GM23338 (cell line): ENCODE measurements around the gene KIAA0753. TPM values are rescaled to one million over a fixed set of nuclear protein-coding genes. Genes with fewer than 3 reads are reported as not detected.

Experiments used
- ATAC-seq: fragments of 200-7000 bp; cut with Tn5 transposase; 3 replicates; pipeline ENCODE4 v1.9.1; 2020
- DNase-seq: peaks from one replicate; pipeline ENCODE4 v3.0.0-alpha.2; 2015; ENCODE audit warnings: low spot score
- H2AFZ ChIP-seq: fragments of 200-600 bp; sonication (generic); 2 replicates; pipeline ENCODE4 v1.8.0; 2016; ENCODE audit warnings: antibody characterized with exemption, mild to moderate bottlenecking, moderate library complexity
- H3F3A ChIP-seq: fragments of 200-600 bp; sonication (generic); replicated peaks from 2 replicates; pipeline ENCODE4 v1.8.0; 2017; ENCODE audit warnings: antibody characterized with exemption, mixed run types, low read depth
- H3K27ac ChIP-seq: fragments of 200-600 bp; sonication (generic); 2 replicates; pipeline ENCODE4 v1.6.1; 2016; ENCODE audit warnings: low read depth
- H3K27me3 ChIP-seq: fragments of 200-600 bp; sonication (generic); 2 replicates; pipeline ENCODE4 v1.8.0; 2016; ENCODE audit warnings: mild to moderate bottlenecking, mixed run types, moderate library complexity; ENCODE audit not compliant: insufficient read depth
- H3K36me3 ChIP-seq: fragments of 200-600 bp; sonication (generic); 2 replicates; pipeline ENCODE4 v1.8.0; 2016; ENCODE audit warnings: mild to moderate bottlenecking; ENCODE audit not compliant: insufficient read depth
- H3K4me1 ChIP-seq: fragments of 200-600 bp; sonication (generic); 2 replicates; pipeline ENCODE4 v1.8.0; 2016; ENCODE audit warnings: mild to moderate bottlenecking, moderate library complexity; ENCODE audit not compliant: insufficient read depth
- H3K4me2 ChIP-seq: fragments of 200-600 bp; sonication (generic); 2 replicates; pipeline ENCODE4 v1.7.1; 2017; ENCODE audit warnings: mixed run types
- H3K4me3 ChIP-seq: fragments of 200-600 bp; sonication (generic); 2 replicates; pipeline ENCODE4 v1.6.1; 2016; ENCODE audit warnings: mixed run types
- H3K79me2 ChIP-seq: fragments of 200-600 bp; sonication (generic); replicated peaks from 2 replicates; pipeline ENCODE4 v1.8.0; 2017; ENCODE audit warnings: mild to moderate bottlenecking; ENCODE audit not compliant: insufficient read depth
- H3K9me2 ChIP-seq: fragments of 200-600 bp; sonication (generic); 2 replicates; pipeline ENCODE4 v1.8.0; 2017; ENCODE audit not compliant: insufficient read depth
- H4K20me1 ChIP-seq: fragments of 200-600 bp; sonication (generic); replicated peaks from 2 replicates; pipeline ENCODE4 v1.8.0; 2017; ENCODE audit warnings: mild to moderate bottlenecking; ENCODE audit not compliant: insufficient read depth
- H3K27ac Mint-ChIP-seq: 2 replicates; pipeline ENCODE4 v1.8.0; 2020; ENCODE audit warnings: inconsistent platforms, mild to moderate bottlenecking, moderate library complexity, mixed read lengths
- H3K27me3 Mint-ChIP-seq: 3 replicates; pipeline ENCODE4 v1.8.0; 2022; ENCODE audit warnings: low read depth, mild to moderate bottlenecking, moderate library complexity, mixed read lengths, inconsistent platforms; ENCODE audit not compliant: insufficient read depth, poor library complexity
- H3K36me3 Mint-ChIP-seq: 3 replicates; pipeline ENCODE4 v1.8.0; 2021; ENCODE audit warnings: low read depth, mild to moderate bottlenecking, inconsistent platforms, moderate library complexity, mixed read lengths
- H3K4me1 Mint-ChIP-seq: 3 replicates; pipeline ENCODE4 v1.8.0; 2020; ENCODE audit warnings: mild to moderate bottlenecking, inconsistent platforms, mixed read lengths
- H3K4me3 Mint-ChIP-seq: 3 replicates; pipeline ENCODE4 v1.8.0; 2021; ENCODE audit warnings: moderate library complexity, mild to moderate bottlenecking, inconsistent platforms, mixed read lengths
- H3K9me3 Mint-ChIP-seq: 3 replicates; pipeline ENCODE4 v1.8.0; 2020; ENCODE audit warnings: moderate library complexity, mild to moderate bottlenecking, inconsistent platforms, mixed read lengths
- CREB1 ChIP-seq: fragments of 250-450 bp; sonication (Bioruptor Pico); IDR thresholded peaks from 2 replicates; pipeline ENCODE4 v1.5.0; 2020; ENCODE audit warnings: low read depth, mild to moderate bottlenecking, moderate library complexity
- EZH2 ChIP-seq: fragments of 200-600 bp; sonication (generic); IDR thresholded peaks from one replicate; pipeline ENCODE4 v1.8.0; 2017; ENCODE audit warnings: antibody characterized with exemption, mild to moderate bottlenecking, low read depth; ENCODE audit not compliant: unreplicated experiment
- EZH2phosphoT487 ChIP-seq: fragments of 200-600 bp; sonication (generic); IDR thresholded peaks from one replicate; pipeline ENCODE4 v1.8.1; 2018; ENCODE audit warnings: antibody characterized with exemption; ENCODE audit not compliant: unreplicated experiment
- JUNB ChIP-seq: IDR thresholded peaks from one replicate; pipeline ENCODE4 v1.6.1; 2016; ENCODE audit warnings: antibody characterized with exemption; ENCODE audit not compliant: unreplicated experiment
- NANOG ChIP-seq: IDR thresholded peaks from 2 replicates; pipeline ENCODE4 v1.6.1; 2016; ENCODE audit warnings: antibody characterized with exemption, borderline replicate concordance
- POLR2AphosphoS5 ChIP-seq: IDR thresholded peaks from 2 replicates; pipeline ENCODE4 v1.6.1; 2016; ENCODE audit warnings: antibody characterized with exemption, low read depth
- STAT1 ChIP-seq: IDR thresholded peaks from one replicate; pipeline ENCODE4 v1.6.1; 2016; ENCODE audit warnings: antibody characterized with exemption; ENCODE audit not compliant: unreplicated experiment
- ZNF114 ChIP-seq: fragments of 250-450 bp; sonication (Bioruptor Pico); IDR thresholded peaks from 2 replicates; pipeline ENCODE4 v1.5.0; 2020; ENCODE audit warnings: mild to moderate bottlenecking, moderate library complexity
- ZNF331 ChIP-seq: fragments of 250-450 bp; sonication (Bioruptor Pico); IDR thresholded peaks from 2 replicates; pipeline ENCODE4 v1.5.0; 2020; ENCODE audit warnings: low read depth, mild to moderate bottlenecking, moderate library complexity
- polyA plus RNA-seq: library from polyadenylated mRNA; unstranded; fragments of >200 nt; fragmentation: Nextera tagmentation; extraction: Ambion mirVana; gene quantifications from 2 replicates; pipeline ENCODE4 v1.2.1, GENCODE V29; 2016
- total RNA-seq: library from RNA; depleted of rRNA; stranded (reverse); fragments of >200 nt; shearing (Covaris generic); gene quantifications from 2 replicates; pipeline ENCODE4 v1.2.3, GENCODE V29; 2014
- TF ChIP-seq, protein P1 (sequence below): IDR thresholded peaks from one replicate; pipeline ENCODE4 v1.6.1; 2018; ENCODE audit warnings: antibody characterized with exemption; ENCODE audit not compliant: unreplicated experiment
- TF ChIP-seq, protein P2 (sequence below), 2 experiments: fragments of 200-600 bp in 1 of 2; sonication (generic) in 1 of 2; conservative IDR thresholded peaks; 2 replicates each; pipeline versions ENCODE4 v1.5.1 to v1.6.1; 2016 to 2017; ENCODE audit warnings: antibody characterized with exemption in 2 of 2, low read depth in 2 of 2, mild to moderate bottlenecking in 2 of 2, moderate library complexity in 1 of 2
- TF ChIP-seq, protein P3 (sequence below): IDR thresholded peaks from 2 replicates; pipeline ENCODE4 v1.6.1; 2016; ENCODE audit warnings: antibody characterized with exemption

The KIAA0753 gene
- total and polyA plus RNA-seq, 2 experiments from 2014 or later: 6.0 to 27.8 TPM

DNA sequence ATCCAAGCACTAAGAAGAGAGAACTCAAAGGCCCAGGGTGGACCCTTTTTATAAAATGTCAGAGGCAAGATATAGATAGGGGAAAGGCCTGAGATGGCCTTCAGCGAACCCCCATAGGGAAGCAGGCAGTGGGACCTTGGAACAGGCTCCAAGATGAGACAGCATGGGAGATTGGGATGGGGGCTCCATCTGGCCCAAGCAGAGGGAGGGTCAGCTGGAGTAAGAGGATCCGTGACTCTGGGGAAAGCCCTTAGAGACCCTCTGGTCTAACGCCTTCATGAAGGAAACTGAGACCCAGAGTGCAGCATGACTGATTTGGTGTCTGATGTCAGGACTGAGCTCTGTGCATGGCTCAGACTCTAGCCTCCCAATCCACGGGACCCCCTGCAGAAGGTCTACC, 41.8 kb upstream of the KIAA0753 start:
- no peak overlapping the region for H2AFZ ChIP-seq
- Mint-ChIP-seq H3K27me3 (peaks cover 2% of the 10 kb centered on the region), H3K9me3 (no peaks in the 10 kb centered on the region; the same call in 2 of the 3 replicates), H3K36me3 (no peaks in the 10 kb centered on the region), H3K27ac (no peak overlapping the region), H3K4me1 (peaks cover 3% of the 10 kb centered on the region; the same call in 1 of the 3 replicates), H3K4me3 (no peak overlapping the region)
- no peaks in the 10 kb centered on the region for H4K20me1 ChIP-seq
- H3K79me2 ChIP-seq: no peaks in the 10 kb centered on the region
- no peak overlapping the region for H3K4me2 ChIP-seq
- H3K27ac ChIP-seq: no peak overlapping the region
- ATAC-seq (no peak), DNase-seq (no peak)
- no peaks in the 10 kb centered on the region for H3K27me3 ChIP-seq
- no peaks in the 10 kb centered on the region for H3K4me1 ChIP-seq
- H3K4me3 ChIP-seq: no peak overlapping the region
- H3K9me2 ChIP-seq: no peaks in the 10 kb centered on the region
- no peaks in the 10 kb centered on the region for H3F3A ChIP-seq
- TF ChIP-seq CREB1 (CRISPR knock-in tag) (no peak), EZH2 (no peak), ZNF114 (no peak), ZNF331 (CRISPR knock-in tag) (no peak)
- TF ChIP-seq, protein P1, sequence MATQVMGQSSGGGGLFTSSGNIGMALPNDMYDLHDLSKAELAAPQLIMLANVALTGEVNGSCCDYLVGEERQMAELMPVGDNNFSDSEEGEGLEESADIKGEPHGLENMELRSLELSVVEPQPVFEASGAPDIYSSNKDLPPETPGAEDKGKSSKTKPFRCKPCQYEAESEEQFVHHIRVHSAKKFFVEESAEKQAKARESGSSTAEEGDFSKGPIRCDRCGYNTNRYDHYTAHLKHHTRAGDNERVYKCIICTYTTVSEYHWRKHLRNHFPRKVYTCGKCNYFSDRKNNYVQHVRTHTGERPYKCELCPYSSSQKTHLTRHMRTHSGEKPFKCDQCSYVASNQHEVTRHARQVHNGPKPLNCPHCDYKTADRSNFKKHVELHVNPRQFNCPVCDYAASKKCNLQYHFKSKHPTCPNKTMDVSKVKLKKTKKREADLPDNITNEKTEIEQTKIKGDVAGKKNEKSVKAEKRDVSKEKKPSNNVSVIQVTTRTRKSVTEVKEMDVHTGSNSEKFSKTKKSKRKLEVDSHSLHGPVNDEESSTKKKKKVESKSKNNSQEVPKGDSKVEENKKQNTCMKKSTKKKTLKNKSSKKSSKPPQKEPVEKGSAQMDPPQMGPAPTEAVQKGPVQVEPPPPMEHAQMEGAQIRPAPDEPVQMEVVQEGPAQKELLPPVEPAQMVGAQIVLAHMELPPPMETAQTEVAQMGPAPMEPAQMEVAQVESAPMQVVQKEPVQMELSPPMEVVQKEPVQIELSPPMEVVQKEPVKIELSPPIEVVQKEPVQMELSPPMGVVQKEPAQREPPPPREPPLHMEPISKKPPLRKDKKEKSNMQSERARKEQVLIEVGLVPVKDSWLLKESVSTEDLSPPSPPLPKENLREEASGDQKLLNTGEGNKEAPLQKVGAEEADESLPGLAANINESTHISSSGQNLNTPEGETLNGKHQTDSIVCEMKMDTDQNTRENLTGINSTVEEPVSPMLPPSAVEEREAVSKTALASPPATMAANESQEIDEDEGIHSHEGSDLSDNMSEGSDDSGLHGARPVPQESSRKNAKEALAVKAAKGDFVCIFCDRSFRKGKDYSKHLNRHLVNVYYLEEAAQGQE: no peak
- TF ChIP-seq, protein P2, sequence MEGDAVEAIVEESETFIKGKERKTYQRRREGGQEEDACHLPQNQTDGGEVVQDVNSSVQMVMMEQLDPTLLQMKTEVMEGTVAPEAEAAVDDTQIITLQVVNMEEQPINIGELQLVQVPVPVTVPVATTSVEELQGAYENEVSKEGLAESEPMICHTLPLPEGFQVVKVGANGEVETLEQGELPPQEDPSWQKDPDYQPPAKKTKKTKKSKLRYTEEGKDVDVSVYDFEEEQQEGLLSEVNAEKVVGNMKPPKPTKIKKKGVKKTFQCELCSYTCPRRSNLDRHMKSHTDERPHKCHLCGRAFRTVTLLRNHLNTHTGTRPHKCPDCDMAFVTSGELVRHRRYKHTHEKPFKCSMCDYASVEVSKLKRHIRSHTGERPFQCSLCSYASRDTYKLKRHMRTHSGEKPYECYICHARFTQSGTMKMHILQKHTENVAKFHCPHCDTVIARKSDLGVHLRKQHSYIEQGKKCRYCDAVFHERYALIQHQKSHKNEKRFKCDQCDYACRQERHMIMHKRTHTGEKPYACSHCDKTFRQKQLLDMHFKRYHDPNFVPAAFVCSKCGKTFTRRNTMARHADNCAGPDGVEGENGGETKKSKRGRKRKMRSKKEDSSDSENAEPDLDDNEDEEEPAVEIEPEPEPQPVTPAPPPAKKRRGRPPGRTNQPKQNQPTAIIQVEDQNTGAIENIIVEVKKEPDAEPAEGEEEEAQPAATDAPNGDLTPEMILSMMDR (conservative IDR thresholded peaks at IDR 0.05; ENCODE audit: low read depth in 2 of 2): no peak
- H3K36me3 ChIP-seq: no peaks in the 10 kb centered on the region

DNA sequence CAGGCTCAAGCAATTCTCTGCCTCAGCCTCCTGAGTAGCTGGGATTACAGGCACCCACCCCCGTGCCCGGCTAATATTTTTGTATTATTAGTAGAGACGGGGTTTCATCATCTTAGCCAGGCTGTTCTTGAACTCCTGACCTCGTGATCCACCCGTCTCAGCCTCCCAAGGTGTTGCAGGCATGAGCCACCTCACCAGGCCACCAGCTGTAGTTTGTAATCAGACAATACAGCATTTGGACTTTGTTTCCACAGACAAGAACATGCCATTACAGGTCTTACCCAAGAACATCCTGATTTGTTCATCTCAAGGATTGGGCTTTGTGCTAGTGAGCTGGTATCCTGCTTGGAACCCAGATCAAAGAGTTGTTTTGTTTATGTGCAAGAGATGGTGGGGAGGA, 41.2 kb upstream of the KIAA0753 start:
- Histone ChIP-seq H3K79me2 (no peaks in the 10 kb centered on the region), H3K4me1 (no peaks in the 10 kb centered on the region), H3K4me3 (no peak overlapping the region), H3K9me2 (no peaks in the 10 kb centered on the region), H3K27ac (no peak overlapping the region), H2AFZ (no peak overlapping the region), H3K27me3 (no peaks in the 10 kb centered on the region), H3K36me3 (no peaks in the 10 kb centered on the region), H3K4me2 (no peak overlapping the region), H3F3A (no peaks in the 10 kb centered on the region), H4K20me1 (no peaks in the 10 kb centered on the region)
- peaks cover 3% of the 10 kb centered on the region; the same call in 1 of the 3 replicates for H3K4me1 Mint-ChIP-seq
- H3K4me3 Mint-ChIP-seq: no peak overlapping the region
- ATAC-seq: no peak
- peaks cover 2% of the 10 kb centered on the region for H3K27me3 Mint-ChIP-seq
- H3K36me3 Mint-ChIP-seq: no peaks in the 10 kb centered on the region
- no peak overlapping the region for H3K27ac Mint-ChIP-seq
- H3K9me3 Mint-ChIP-seq: no peaks in the 10 kb centered on the region; the same call in 2 of the 3 replicates
- no peak for DNase-seq
- TF ChIP-seq EZH2 (no peak), ZNF114 (no peak), JUNB (no peak), POLR2AphosphoS5 (no peak), NANOG (no peak), STAT1 (no peak), EZH2phosphoT487 (no peak)
- TF ChIP-seq, protein P1: no peak
- TF ChIP-seq, protein P3, sequence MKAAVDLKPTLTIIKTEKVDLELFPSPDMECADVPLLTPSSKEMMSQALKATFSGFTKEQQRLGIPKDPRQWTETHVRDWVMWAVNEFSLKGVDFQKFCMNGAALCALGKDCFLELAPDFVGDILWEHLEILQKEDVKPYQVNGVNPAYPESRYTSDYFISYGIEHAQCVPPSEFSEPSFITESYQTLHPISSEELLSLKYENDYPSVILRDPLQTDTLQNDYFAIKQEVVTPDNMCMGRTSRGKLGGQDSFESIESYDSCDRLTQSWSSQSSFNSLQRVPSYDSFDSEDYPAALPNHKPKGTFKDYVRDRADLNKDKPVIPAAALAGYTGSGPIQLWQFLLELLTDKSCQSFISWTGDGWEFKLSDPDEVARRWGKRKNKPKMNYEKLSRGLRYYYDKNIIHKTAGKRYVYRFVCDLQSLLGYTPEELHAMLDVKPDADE: no peak
- TF ChIP-seq, protein P2 (conservative IDR thresholded peaks at IDR 0.05; ENCODE audit: low read depth in 2 of 2): no peak
